Lung microvascular endothelial cell (primary cell): ENCODE results near the gene PANX2. TPM values are rescaled to one million over a fixed set of nuclear protein-coding genes. Genes with fewer than 3 reads are reported as not detected.

ENCODE experiments used
- DNase-seq, 2 donors: peaks; one replicate each; pipeline versions ENCODE4 v3.0.0 to v3.0.0-alpha.2; 2010; ENCODE audit warnings: low read depth in 2 of 2
- total RNA-seq: library from RNA; depleted of rRNA; stranded (reverse); fragments of >200 nt; gene quantifications from 2 replicates; pipeline ENCODE4 v1.2.1, GENCODE V29; 2014

The PANX2 gene
- total RNA-seq, 1 donor from 2014 or later: 0.40 TPM

GRCh38 chr22:50227579-50228215, 57.2 kb downstream of the PANX2 start:
- no peak for DNase-seq

GRCh38 chr22:50228366-50228765, 57.8 kb downstream of the PANX2 start:
- DNase-seq: no peak

- DNase-seq: no peak
Measured at GRCh38 chr22:50229370-50229769, 58.8 kb downstream of the PANX2 start.

Other genes starting within 250 kb of the PANX2 start
- 156 and 396 TPM in 2 replicates for gene PIM3, start 210.0 kb upstream of the PANX2 start, total RNA-seq
- gene IL17REL, start 158.0 kb upstream of the PANX2 start, total RNA-seq: under 0.01 TPM in 1 of 2 replicates, not detected in the other
- not detected in 2 replicates for gene TTLL8, start 112.4 kb upstream of the PANX2 start, total RNA-seq
- not detected in 2 replicates for gene MLC1, start 85.3 kb upstream of the PANX2 start, total RNA-seq
- 22.7 and 44.2 TPM in 2 replicates for gene MOV10L1, start 80.7 kb upstream of the PANX2 start, total RNA-seq
- gene TRABD, start 15.2 kb downstream of the PANX2 start, total RNA-seq: 11.3 and 13.7 TPM in 2 replicates
- 14.1 and 14.4 TPM in 2 replicates for gene SELENOO, start 30.3 kb downstream of the PANX2 start, total RNA-seq
- 11.8 and 21.2 TPM in 2 replicates for gene TUBGCP6, start 74.3 kb downstream of the PANX2 start, total RNA-seq
- 9.4 and 11.3 TPM in 2 replicates for gene HDAC10, start 80.5 kb downstream of the PANX2 start, total RNA-seq
- gene MAPK12, start 91.0 kb downstream of the PANX2 start, total RNA-seq: 37.0 and 53.6 TPM in 2 replicates
- gene MAPK11, start 99.6 kb downstream of the PANX2 start, total RNA-seq: 16.3 and 21.8 TPM in 2 replicates
- gene PLXNB2, start 136.9 kb downstream of the PANX2 start, total RNA-seq: 47.3 and 55.2 TPM in 2 replicates
- gene DENND6B, start 156.3 kb downstream of the PANX2 start, total RNA-seq: 0.65 and 1.8 TPM in 2 replicates
- gene PPP6R2, start 172.6 kb downstream of the PANX2 start, total RNA-seq: 32.9 and 37.7 TPM in 2 replicates